Effector CD8-positive, alpha-beta T cell (primary cell): Measurements from ENCODE around the gene SORBS1.
A peak's percentile ranks its signal among the peaks of the same experiment; 100 is the strongest.

Experiments
- DNase-seq: peaks from one replicate; lab custom pipeline; 2025; lab: John Stamatoyannopoulos, UW

Gene SORBS1

GRCh38 chr10:95565336-95565735 is 4.2 kb upstream of the SORBS1 start:
- no peak for DNase-seq

- DNase-seq = no peak
Observed at GRCh38 chr10:95564291-95564690, 3.1 kb upstream of the SORBS1 start.

- no peak for DNase-seq
Observed at GRCh38 chr10:95562341-95562965, 1.3 kb upstream of the SORBS1 start.

- no peak for DNase-seq
Observed at GRCh38 chr10:95561864-95562177, 650 bp upstream of the SORBS1 start.

GRCh38 chr10:95560278-95561176 is 644 bp downstream of the SORBS1 start:
- peak; percentile 16 for DNase-seq

- no peak for DNase-seq
Observed at GRCh38 chr10:95559896-95560277, 1.3 kb downstream of the SORBS1 start.

GRCh38 chr10:95559471-95559870 is 1.7 kb downstream of the SORBS1 start:
- DNase-seq = no peak

- no peak for DNase-seq
Observed at GRCh38 chr10:95558593-95559320, 2.4 kb downstream of the SORBS1 start.

GRCh38 chr10:95556994-95557767 is 4.0 kb downstream of the SORBS1 start:
- DNase-seq = no peak

- DNase-seq = no peak
Observed at GRCh38 chr10:95553674-95554073, 7.5 kb downstream of the SORBS1 start.

- DNase-seq = no peak
Observed at GRCh38 chr10:95552679-95553342, 8.4 kb downstream of the SORBS1 start.

- DNase-seq = no peak
Observed at GRCh38 chr10:95550073-95550672, 11.0 kb downstream of the SORBS1 start.

- DNase-seq = no peak
Observed at GRCh38 chr10:95547791-95548435, 13.3 kb downstream of the SORBS1 start.

GRCh38 chr10:95547197-95547596 is 14.0 kb downstream of the SORBS1 start:
- no peak for DNase-seq

GRCh38 chr10:95545981-95546380 is 15.2 kb downstream of the SORBS1 start:
- DNase-seq = no peak

GRCh38 chr10:95544783-95545500 is 16.2 kb downstream of the SORBS1 start:
- DNase-seq = no peak

GRCh38 chr10:95543459-95543858 is 17.7 kb downstream of the SORBS1 start:
- no peak for DNase-seq

- DNase-seq = no peak
Observed at GRCh38 chr10:95542761-95543160, 18.4 kb downstream of the SORBS1 start.

- no peak for DNase-seq
Observed at GRCh38 chr10:95542330-95542729, 18.8 kb downstream of the SORBS1 start.

GRCh38 chr10:95540514-95541052 is 20.6 kb downstream of the SORBS1 start:
- no peak for DNase-seq
